ENCODE data around the gene MX2.

Gene MX2

DNA sequence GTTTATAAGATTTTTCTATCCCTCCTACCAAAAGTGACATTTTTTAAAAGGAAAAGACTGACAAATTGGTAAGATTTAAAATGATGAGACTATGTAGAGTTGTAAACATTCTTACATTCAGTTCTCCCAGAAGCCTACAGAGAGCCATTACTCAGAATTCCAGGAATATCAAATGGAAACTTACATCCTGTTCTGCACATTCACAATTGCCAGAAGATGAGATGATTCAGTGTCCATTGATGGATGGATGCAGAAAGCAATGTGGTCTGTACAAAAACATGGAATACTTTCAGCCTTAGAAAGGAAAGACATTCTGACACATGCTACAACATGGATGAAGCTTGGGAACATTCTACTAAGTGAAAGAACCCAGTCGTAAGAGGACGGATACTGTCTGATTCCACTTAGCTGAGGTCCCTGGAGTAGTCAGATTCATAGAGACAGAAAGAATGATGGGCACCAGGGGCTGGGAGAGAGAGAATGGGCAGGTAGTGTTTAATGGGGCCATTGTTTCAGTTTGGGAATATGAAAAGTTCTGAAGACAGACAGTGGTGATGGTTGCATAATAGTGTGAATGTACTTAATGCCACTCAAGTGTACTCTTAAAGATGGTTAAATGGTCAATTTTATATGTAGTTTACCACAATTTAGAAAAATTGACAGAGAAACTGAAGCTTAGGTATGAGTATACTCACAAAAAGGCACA lies 80.8 kb downstream of the MX2 start:
- H3K4me3 ChIP-seq (ENCODE audit: low read depth, low read length): no peak overlapping the region
- peaks cover 92% of the 10 kb centered on the region for H3K36me3 ChIP-seq (ENCODE audit: insufficient read depth, low read length)
- no peaks in the 10 kb centered on the region for H3K27me3 ChIP-seq (ENCODE audit: insufficient read depth, low read length)
- peaks cover 37% of the 10 kb centered on the region for H3K79me2 ChIP-seq (ENCODE audit: control insufficient read depth, insufficient read depth, low read length, unreplicated experiment)
- no peak overlapping the region for H3K27ac ChIP-seq (ENCODE audit: low read depth, low read length)
- H2AFZ ChIP-seq (ENCODE audit: low read length, unreplicated experiment): no peak overlapping the region
- H3K4me1 ChIP-seq (ENCODE audit: control insufficient read depth, insufficient read depth, low read length, unreplicated experiment): no peaks in the 10 kb centered on the region

DNA sequence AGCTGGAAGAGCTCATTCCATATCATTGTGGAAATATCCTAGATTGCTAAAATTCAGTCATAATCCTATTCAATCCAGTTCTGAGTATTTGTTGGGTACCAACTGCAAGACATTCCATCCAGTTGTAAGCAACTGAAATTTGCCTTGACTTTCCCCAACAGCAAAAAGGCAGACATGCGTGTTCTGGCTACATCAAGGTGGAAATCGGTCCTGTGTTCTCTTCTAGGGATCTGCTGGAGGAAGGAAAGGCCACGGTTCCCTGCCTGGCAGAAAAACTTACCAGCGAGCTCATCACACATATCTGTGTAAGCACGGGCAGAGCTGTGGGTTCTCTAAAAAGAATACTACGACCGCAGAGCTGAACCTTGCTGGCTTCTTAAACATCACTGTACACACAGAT lies 81.7 kb downstream of the MX2 start:
- no peak overlapping the region for H3K4me3 ChIP-seq (ENCODE audit: low read depth, low read length)
- H2AFZ ChIP-seq (ENCODE audit: low read length, unreplicated experiment): no peak overlapping the region
- no peak overlapping the region for H3K27ac ChIP-seq (ENCODE audit: low read depth, low read length)
- H3K79me2 ChIP-seq (ENCODE audit: control insufficient read depth, insufficient read depth, low read length, unreplicated experiment): peaks cover 28% of the 10 kb centered on the region
- no peaks in the 10 kb centered on the region for H3K27me3 ChIP-seq (ENCODE audit: insufficient read depth, low read length)
- H3K4me1 ChIP-seq (ENCODE audit: control insufficient read depth, insufficient read depth, low read length, unreplicated experiment): no peaks in the 10 kb centered on the region
- H3K36me3 ChIP-seq (ENCODE audit: insufficient read depth, low read length): peaks cover 90% of the 10 kb centered on the region

DNA sequence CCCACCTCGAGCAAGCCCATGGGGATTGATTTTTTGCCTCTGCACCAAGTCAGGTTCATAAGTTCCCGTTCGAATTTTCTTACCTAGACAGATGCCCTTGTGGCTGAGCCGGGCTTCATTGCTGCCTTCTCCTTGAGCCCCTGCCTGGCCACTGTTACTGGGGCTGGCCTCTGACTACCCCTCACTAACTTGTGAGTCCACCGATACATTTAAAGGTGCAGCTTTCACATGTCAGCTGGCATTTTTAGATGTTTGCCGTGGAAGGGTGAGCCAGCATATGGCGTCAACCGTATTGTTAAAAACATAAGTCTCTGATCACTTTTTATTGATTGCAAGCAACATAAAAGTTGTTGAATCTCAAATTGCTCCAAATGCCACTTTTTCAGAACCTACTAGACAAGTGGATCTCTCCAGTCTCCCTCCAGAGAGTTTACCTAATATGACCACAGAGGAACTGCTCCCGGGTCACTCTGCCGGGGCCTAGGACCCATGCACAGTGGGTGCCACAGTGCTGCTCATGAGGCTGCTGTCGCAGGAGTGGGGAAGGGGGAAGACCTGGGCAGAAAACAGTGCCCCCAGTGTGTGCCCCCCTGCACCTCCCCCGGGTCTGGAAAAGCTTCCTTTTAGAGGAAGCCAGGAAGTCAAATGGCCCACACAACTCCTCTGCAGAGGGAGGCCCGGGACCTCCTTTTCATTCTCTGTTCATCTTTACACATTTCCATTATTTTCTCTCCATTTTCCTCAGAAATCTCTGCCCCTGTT lies 83.1 kb downstream of the MX2 start:
- H3K36me3 ChIP-seq (ENCODE audit: insufficient read depth, low read length): peaks cover 88% of the 10 kb centered on the region
- no peak overlapping the region for H2AFZ ChIP-seq (ENCODE audit: low read length, unreplicated experiment)
- no peaks in the 10 kb centered on the region for H3K27me3 ChIP-seq (ENCODE audit: insufficient read depth, low read length)
- H3K4me3 ChIP-seq (ENCODE audit: low read depth, low read length): no peak overlapping the region
- H3K79me2 ChIP-seq (ENCODE audit: control insufficient read depth, insufficient read depth, low read length, unreplicated experiment): peaks cover 29% of the 10 kb centered on the region
- no peak overlapping the region for H3K27ac ChIP-seq (ENCODE audit: low read depth, low read length)
- H3K4me1 ChIP-seq (ENCODE audit: control insufficient read depth, insufficient read depth, low read length, unreplicated experiment): no peaks in the 10 kb centered on the region

DNA sequence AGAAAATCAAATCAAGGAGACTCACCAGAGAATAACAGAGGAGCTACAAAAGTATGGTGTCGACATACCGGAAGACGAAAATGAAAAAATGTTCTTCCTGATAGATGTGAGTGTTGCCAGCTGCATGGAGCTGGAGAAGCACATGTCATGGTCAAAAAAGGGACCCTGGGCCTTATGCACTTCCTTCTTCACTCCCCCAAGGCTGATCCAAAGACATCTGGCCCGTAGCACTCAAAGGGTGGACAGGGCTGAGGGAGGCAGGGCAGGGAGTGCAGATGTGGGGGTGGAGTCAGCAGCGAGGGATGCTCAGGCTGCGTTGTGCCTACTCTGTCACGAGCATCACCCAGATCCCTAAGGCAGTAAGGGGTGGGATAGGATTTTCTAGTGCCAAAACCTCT lies 83.6 kb downstream of the MX2 start:
- Histone ChIP-seq H3K79me2 (ENCODE audit: control insufficient read depth, insufficient read depth, low read length, unreplicated experiment) (peaks cover 25% of the 10 kb centered on the region), H3K27me3 (ENCODE audit: insufficient read depth, low read length) (no peaks in the 10 kb centered on the region), H3K36me3 (ENCODE audit: insufficient read depth, low read length) (peaks cover 88% of the 10 kb centered on the region), H3K4me1 (ENCODE audit: control insufficient read depth, insufficient read depth, low read length, unreplicated experiment) (no peaks in the 10 kb centered on the region), H3K27ac (ENCODE audit: low read depth, low read length) (no peak overlapping the region), H2AFZ (ENCODE audit: low read length, unreplicated experiment) (no peak overlapping the region), H3K4me3 (ENCODE audit: low read depth, low read length) (no peak overlapping the region)

DNA sequence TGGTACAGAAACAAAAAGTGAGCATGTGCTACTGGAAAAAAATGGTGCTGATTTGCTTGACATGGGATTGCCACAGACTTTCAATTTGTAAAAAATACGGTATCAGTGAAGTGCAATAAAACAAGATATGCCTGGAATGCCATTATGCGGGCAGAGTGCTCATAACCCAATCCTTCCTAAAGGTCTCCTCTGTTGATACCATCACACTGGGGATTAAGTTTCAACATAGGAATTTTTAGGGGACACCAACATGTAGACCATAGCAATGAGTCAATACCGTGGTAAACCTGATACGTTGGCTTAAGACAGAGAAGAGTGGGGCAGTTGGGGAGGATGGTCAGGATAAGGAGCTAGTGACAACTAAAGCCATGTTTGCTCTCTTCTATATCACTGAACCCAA lies 84.8 kb downstream of the MX2 start:
- Histone ChIP-seq H3K36me3 (ENCODE audit: insufficient read depth, low read length) (peaks cover 87% of the 10 kb centered on the region), H3K4me3 (ENCODE audit: low read depth, low read length) (no peak overlapping the region), H3K27me3 (ENCODE audit: insufficient read depth, low read length) (no peaks in the 10 kb centered on the region), H2AFZ (ENCODE audit: low read length, unreplicated experiment) (no peak overlapping the region), H3K4me1 (ENCODE audit: control insufficient read depth, insufficient read depth, low read length, unreplicated experiment) (no peaks in the 10 kb centered on the region), H3K79me2 (ENCODE audit: control insufficient read depth, insufficient read depth, low read length, unreplicated experiment) (peaks cover 20% of the 10 kb centered on the region), H3K27ac (ENCODE audit: low read depth, low read length) (no peak overlapping the region)

DNA sequence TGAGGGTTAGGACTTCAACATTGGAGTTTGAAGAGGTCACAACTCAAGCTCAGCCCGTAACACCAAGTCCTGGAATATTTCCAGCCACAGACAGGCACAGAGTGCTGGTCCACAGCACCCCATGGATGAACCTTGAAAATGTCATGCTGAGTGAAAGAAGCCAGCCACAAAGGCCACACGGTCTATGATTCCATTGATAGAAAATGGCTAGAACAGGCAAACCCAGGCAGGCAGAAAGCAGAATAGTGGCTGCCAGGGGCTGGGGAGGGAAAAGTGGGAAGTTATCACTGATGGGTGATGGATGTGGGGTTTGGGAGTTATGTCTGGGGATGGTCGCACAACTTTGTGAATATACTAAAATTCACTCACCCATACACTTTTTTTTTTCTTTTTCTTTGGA lies 85.5 kb downstream of the MX2 start:
- Histone ChIP-seq H3K36me3 (ENCODE audit: insufficient read depth, low read length) (peaks cover 87% of the 10 kb centered on the region), H2AFZ (ENCODE audit: low read length, unreplicated experiment) (no peak overlapping the region), H3K27ac (ENCODE audit: low read depth, low read length) (no peak overlapping the region), H3K4me1 (ENCODE audit: control insufficient read depth, insufficient read depth, low read length, unreplicated experiment) (no peaks in the 10 kb centered on the region), H3K27me3 (ENCODE audit: insufficient read depth, low read length) (no peaks in the 10 kb centered on the region), H3K4me3 (ENCODE audit: low read depth, low read length) (no peak overlapping the region), H3K79me2 (ENCODE audit: control insufficient read depth, insufficient read depth, low read length, unreplicated experiment) (peaks cover 20% of the 10 kb centered on the region)

DNA sequence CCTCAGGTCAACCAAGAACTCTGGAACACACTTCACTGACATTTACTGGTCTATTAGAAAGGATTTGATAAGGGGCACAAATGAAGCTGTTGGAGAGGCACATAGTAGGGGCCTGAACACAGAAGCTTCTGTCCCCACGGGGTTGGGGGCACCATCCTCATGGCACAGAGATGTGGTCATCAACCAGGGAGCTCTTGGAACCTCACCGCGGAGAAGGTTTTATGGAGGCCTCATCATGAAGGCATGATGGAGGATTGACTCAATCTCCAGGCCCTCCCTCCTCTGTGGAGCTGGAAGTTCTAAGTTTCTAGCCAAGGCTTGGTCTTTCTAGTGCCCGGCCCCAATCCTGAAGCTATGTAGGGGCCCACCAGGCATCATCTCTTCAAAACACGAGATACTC lies 87.8 kb downstream of the MX2 start:
- H3K27me3 ChIP-seq (ENCODE audit: insufficient read depth, low read length): no peaks in the 10 kb centered on the region
- no peak overlapping the region for H3K4me3 ChIP-seq (ENCODE audit: low read depth, low read length)
- peaks cover 16% of the 10 kb centered on the region for H3K79me2 ChIP-seq (ENCODE audit: control insufficient read depth, insufficient read depth, low read length, unreplicated experiment)
- peaks cover 86% of the 10 kb centered on the region for H3K36me3 ChIP-seq (ENCODE audit: insufficient read depth, low read length)
- H2AFZ ChIP-seq (ENCODE audit: low read length, unreplicated experiment): no peak overlapping the region
- H3K4me1 ChIP-seq (ENCODE audit: control insufficient read depth, insufficient read depth, low read length, unreplicated experiment): no peaks in the 10 kb centered on the region
- no peak overlapping the region for H3K27ac ChIP-seq (ENCODE audit: low read depth, low read length)

DNA sequence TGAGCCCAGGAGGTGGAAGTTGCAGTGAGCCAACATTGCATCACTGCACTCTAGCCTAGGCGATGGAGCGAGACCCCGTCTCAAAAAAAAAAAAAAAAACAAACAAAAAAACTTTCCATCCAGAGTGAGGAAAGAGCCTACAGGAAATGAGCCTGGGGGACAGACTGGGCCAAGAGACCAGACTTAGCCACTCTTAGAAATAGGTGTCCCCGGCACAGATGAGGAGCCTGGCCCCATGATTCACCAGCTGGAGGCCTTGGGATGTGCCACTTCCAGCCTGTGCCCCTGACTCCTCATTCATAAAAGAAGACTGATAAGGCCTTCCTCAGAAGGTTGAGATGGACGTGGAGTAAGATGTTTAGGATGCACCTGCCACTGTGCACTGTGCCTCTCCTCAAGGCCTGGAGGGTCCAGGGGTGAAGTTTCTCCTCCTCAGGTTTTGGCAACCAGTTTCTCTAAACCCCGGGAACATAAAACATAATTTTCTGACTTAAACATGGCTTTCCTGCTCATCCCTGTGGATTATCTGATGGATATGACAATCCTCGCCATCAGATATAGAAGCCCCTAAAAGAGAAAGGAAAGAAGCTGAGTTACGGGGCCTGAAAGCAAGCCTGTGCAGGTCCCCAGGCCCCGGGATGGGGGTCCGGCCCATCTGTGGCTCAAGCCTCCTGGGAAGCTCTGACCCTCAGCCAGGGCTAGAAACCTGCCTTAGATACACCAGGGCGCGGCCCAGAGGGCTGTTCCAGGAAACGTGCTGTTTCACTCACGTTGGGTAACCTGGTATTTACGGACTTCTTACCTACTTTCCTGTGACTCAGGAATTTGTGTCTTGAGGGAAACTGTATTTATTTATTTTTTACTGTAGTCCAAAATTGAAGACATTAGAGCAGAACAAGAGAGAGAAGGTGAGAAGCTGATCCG lies 90.2 kb downstream of the MX2 start:
- Histone ChIP-seq H3K4me1 (ENCODE audit: control insufficient read depth, insufficient read depth, low read length, unreplicated experiment) (peaks cover 2% of the 10 kb centered on the region), H3K27me3 (ENCODE audit: insufficient read depth, low read length) (no peaks in the 10 kb centered on the region), H3K4me3 (ENCODE audit: low read depth, low read length) (no peak overlapping the region), H2AFZ (ENCODE audit: low read length, unreplicated experiment) (no peak overlapping the region), H3K27ac (ENCODE audit: low read depth, low read length) (no peak overlapping the region), H3K36me3 (ENCODE audit: insufficient read depth, low read length) (peaks cover 76% of the 10 kb centered on the region), H3K79me2 (ENCODE audit: control insufficient read depth, insufficient read depth, low read length, unreplicated experiment) (peaks cover 11% of the 10 kb centered on the region)

DNA sequence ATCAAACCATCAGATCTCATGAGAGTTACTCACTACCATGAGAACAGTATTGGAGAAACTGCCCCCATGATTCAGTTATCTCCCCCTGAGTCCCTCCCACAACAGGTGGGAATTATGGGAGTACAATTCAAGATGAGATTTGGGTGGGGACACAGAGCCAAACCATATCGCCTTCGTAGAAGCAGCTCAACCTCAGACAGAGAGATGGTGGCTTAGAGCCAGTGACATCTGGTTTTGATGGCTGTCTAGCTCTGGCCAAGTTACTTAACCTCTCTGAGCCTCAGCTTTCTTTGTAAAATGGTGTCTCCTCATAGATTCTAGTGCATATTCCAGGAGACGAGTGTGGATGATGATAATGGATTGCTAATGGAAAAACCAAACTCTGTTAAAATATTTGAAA lies 91.4 kb downstream of the MX2 start:
- Histone ChIP-seq H3K27ac (ENCODE audit: low read depth, low read length) (no peak overlapping the region), H3K27me3 (ENCODE audit: insufficient read depth, low read length) (no peaks in the 10 kb centered on the region), H3K36me3 (ENCODE audit: insufficient read depth, low read length) (peaks cover 76% of the 10 kb centered on the region), H2AFZ (ENCODE audit: low read length, unreplicated experiment) (no peak overlapping the region), H3K79me2 (ENCODE audit: control insufficient read depth, insufficient read depth, low read length, unreplicated experiment) (peaks cover 7% of the 10 kb centered on the region), H3K4me1 (ENCODE audit: control insufficient read depth, insufficient read depth, low read length, unreplicated experiment) (peaks cover 4% of the 10 kb centered on the region), H3K4me3 (ENCODE audit: low read depth, low read length) (no peak overlapping the region)

DNA sequence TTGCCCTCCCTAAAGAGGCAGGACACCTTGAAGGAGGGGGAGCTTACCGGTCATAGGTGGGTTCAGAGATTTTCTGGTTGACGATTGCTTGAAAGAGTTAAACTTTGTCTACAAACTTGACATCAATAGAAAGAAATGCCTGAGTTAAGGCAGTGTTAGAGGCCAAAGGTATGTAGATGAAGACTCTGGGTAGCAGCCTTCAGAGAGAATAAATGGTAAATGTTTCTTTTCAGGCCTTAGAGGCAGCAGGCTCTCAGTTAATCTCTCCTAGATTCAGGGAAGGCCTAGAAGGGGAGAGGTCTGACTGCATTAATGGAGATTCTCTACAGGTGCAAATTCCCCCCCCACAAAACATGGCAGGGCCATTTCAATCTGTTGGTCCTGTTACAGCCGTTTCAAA lies 91.9 kb downstream of the MX2 start:
- peaks cover 81% of the 10 kb centered on the region for H3K36me3 ChIP-seq (ENCODE audit: insufficient read depth, low read length)
- peaks cover 7% of the 10 kb centered on the region for H3K79me2 ChIP-seq (ENCODE audit: control insufficient read depth, insufficient read depth, low read length, unreplicated experiment)
- H3K4me1 ChIP-seq (ENCODE audit: control insufficient read depth, insufficient read depth, low read length, unreplicated experiment): peaks cover 4% of the 10 kb centered on the region
- H3K27ac ChIP-seq (ENCODE audit: low read depth, low read length): no peak overlapping the region
- H3K27me3 ChIP-seq (ENCODE audit: insufficient read depth, low read length): no peaks in the 10 kb centered on the region
- no peak overlapping the region for H3K4me3 ChIP-seq (ENCODE audit: low read depth, low read length)
- no peak overlapping the region for H2AFZ ChIP-seq (ENCODE audit: low read length, unreplicated experiment)

Measured in ACC112 (cell line).